Stimulated activated CD8-positive, alpha-beta memory T cell treated with anti-CD3 and anti-CD28 coated beads, Interleukin-2, amount 100 ng/mL, for 48 hours (primary cell): Measurements from ENCODE around the gene ADGRG1.

Source experiments
- DNase-seq, 2 donors: peaks; one replicate each; pipeline ENCODE4 v3.0.0-alpha.2; 2020; ENCODE audit warnings: low read depth in 2 of 2

ADGRG1 gene

DNA sequence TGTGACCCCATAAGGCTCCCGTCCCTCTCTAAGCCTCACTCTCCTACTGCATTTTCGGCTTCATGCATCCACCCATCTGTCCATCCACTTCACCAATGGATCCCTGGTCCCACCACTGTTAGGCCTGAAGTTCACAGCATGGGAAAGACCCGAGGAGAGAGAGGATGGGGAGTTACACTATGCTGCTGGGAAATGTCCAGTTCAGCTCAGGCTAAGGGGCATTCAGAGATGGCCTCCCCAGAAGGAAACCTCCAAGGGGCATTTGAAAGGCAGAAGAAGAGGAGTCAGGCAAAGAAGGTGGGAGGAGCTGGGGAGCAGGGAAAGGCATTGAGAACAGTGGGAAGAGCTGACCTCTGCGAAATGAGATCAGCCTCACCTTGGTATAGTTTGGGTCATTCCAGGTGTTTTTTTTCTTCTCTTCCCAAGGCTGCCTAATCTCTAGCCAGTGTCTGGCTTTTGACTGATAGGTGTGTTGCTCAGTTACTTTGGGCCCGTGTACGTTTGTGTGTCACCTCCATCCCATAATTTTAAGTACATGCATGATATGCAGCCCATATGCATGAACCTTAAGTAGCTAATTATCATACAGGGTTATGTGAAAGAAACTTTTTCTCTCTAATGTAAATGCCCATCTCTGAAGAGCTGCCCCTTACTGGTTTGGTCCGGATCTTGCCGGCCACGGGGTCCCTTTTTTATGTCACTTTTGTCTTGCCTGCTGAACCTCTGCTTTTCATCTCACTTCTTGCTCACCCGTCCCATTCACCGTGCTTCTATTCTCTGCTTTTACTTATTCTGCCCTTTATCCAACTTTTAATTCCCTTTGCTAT is 54.6 kb downstream of the ADGRG1 start:
- no peak for DNase-seq

DNA sequence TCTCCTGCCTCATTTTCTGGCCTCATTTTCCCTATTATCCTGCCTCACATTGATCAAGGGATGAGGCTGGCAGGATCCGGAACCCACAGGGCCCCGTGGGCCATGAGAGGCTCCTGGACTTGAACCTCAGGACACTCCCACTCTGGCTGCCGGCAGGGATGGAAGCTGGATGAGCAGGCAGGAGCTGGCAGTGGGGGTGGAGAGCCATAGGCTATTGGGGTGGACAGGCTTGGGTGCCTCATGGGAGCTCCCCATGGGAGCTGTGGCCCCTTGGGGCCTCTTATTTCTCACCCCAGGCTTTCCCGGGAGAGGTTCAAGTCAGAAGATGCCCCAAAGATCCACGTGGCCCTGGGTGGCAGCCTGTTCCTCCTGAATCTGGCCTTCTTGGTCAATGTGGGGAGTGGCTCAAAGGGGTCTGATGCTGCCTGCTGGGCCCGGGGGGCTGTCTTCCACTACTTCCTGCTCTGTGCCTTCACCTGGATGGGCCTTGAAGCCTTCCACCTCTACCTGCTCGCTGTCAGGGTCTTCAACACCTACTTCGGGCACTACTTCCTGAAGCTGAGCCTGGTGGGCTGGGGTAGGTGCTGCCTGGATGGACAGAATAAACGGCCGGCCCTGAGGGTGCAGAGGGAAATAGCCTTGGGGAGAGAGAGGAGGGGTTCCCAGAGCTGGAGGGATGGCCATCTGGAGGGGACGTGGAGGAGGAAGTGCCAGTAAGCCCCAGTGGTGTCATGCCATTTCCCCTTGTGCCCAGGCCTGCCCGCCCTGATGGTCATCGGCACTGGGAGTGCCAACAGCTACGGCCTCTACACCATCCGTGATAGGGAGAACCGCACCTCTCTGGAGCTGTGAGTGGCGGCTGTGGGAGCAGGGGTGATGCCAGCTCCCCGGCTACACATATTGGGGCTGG is 55.5 kb downstream of the ADGRG1 start:
- DNase-seq, result no peak

DNA sequence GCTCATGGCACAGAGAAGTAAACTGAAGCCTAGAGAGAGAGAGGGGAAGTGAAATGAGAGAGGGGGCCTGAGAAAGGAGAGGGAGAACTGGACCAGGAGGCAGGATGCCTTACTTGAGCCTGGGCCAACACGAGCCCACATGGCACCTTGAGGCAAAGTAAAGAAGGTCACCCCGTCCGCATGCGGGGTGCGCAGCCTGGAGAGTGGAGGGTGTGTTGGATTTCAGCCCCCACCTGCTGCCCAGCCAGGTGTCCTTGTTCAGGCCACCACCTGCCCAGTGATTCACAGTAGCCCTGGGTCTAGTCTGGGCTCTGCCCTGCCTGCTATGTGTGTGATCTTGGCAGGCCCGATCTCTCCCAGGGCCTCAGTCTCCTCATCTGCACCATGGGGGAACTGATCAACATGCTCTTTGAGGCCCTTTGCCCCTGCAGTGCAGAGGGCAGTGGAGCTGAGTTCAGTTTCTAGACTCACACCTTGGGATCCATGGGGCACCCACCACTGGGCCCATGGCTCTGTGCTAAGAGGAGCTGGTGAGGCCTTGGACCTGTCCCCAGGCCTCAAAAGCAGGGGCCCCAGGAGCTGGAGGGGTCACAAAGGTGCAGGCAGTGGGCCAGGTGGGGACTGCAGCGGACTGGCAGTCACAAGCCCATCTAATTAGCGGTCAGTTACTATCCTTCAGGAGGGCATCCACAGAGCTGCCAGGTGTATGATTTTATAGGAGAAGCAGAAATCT is 56.4 kb downstream of the ADGRG1 start:
- DNase-seq, result no peak

DNA sequence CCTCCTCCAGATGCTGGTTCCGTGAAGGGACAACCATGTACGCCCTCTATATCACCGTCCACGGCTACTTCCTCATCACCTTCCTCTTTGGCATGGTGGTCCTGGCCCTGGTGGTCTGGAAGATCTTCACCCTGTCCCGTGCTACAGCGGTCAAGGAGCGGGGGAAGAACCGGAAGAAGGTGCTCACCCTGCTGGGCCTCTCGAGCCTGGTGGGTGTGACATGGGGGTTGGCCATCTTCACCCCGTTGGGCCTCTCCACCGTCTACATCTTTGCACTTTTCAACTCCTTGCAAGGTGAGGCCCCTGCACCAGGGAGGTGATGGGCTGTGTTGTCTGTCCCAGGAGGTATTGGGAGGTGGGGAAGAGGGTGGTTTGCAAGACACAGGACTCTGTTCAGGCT is 57.2 kb downstream of the ADGRG1 start:
- no peak for DNase-seq

DNA sequence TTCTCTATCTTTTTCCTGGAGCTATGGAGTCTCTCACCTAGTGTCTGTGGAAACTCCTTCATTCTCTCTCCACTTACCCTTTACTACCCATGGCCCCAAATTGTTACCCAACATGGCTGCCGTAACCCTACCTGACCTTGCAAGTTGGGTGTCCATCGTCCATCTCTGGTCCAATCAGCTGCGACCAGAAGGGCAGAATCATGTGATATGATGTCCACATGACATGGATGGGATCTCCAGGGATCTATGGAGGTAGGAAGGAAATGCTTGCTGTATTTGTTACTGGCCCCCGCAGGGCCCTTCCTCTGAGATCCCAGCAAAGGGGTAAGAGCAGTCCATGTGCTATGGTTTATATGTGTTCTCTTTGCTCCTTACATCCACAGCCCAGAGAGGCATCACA is 58.1 kb downstream of the ADGRG1 start:
- no peak for DNase-seq

DNA sequence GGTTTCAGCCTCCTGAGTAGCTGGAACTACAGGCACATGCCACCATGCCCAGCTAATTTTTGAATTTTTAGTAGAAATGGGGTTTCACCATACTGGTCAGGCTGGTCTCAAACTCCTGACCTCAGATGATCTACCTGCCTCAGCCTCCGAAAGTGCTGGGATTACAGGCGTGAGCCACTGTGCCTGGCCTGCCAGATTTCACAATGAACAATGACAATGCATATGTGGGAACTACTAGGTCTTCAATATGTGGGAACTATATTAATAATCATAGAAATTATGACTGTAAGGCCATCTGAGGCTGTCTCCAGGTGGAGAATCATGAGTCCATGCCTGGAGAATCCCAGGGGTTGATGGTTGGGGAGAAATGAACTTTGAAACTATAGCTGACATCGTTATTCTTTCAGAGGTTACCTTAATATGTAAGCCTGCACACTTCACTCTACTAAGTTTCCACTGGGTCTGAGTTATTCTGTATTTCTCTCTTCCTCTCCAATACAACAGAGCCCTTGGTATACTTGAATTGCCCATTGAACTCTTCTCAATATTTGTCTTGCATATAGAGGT is 59.0 kb downstream of the ADGRG1 start:
- no peak for DNase-seq

DNA sequence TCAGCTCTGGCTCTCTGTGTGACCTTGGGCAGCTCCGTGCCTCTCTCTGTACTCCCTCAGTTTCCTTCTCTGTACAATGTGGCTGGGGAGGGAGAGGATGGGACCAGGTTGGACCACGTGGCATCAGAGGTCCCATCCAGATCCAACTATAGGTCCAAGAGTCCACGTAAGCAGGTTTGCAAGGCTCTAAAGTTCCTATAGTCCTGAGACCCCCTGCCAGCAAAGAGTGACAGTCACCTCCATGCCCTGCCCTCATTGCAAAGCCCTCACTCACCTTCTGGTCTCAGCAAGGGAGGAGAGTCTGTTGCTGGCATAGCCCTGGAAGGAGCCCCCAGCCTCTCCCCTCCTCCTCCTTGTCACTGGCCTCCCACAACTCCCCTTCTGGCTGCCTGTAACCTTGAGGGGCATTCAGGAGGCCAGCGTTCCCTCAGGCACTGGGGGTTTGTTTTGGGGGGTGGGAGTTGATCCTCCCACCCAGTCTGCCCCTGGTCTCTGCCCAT is 60.1 kb downstream of the ADGRG1 start:
- DNase-seq, result no peak

DNA sequence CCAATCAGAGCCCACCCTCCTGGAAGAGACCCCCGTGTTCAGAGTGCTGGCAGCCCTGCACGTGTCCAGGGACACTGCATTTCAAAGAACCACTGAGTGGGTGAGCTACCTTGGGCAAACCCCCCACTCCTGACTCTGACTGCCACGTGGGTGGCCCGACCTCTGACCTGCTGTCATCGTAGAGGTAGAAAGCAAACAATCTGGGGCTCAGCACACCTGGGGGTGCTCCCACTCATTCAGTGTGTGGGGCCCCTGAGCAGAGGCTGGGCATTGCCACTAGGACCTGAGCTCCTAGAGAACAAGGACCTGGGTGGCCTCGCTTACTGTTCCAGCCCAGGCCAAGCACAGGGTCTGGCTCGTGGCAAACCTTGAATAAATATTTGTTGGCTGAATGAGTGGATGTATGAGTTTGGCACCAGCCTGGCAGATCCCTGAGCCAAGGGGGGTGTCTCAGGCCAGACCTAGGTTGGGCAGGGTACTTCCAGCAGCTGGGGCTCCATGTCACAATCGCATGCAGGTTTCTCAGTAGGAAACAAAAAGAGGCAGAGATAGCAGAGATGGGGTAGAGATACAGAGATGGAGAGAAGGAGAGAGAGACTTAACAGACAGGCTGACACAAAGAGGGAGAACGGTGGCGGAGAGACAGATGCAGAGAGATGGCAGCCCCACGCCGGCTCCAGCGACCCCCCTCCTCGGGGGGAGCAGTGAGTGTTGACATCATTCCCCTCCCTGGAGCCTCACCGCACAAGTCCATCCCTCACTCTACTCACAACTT is 60.7 kb downstream of the ADGRG1 start:
- DNase-seq, result no peak

DNA sequence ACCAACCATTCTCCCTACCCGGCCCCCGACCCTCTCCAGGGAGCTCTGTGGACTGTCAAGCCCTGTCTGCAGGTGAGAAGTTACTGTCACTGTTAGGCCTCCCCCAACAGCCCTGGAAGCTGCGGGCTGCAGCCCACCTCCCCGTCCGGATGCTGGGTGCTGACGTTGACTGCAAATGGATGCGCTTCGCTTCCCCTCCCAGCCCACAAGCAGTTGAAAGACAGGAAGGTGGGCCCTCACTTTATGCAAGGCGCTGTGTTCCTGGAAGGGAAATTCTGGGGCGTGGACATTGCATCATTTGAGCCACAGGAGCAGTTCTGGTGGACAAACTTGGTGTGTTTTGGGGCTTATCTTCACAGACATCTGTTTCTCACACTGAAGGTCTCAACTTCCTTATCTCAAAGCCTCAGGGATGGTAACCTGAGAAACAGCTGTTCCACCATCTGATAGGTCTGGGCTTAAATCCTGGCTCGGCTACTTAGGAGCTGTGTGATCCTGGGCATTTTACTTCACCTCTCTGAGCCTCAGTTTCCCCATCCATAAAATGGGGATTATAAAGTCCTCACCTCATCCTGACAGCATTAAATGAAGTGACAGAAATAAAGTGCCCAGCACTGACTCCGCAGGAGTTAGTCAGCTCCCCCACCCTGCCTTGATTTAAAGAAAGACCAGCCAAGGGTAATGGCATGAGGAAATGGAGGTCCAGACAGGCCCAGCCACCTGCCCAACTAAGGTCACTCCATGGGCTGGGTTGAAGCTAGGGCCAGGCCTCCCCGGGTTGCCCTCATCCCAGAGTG is 61.5 kb downstream of the ADGRG1 start:
- peak; percentile 8 to 22 for DNase-seq

DNA sequence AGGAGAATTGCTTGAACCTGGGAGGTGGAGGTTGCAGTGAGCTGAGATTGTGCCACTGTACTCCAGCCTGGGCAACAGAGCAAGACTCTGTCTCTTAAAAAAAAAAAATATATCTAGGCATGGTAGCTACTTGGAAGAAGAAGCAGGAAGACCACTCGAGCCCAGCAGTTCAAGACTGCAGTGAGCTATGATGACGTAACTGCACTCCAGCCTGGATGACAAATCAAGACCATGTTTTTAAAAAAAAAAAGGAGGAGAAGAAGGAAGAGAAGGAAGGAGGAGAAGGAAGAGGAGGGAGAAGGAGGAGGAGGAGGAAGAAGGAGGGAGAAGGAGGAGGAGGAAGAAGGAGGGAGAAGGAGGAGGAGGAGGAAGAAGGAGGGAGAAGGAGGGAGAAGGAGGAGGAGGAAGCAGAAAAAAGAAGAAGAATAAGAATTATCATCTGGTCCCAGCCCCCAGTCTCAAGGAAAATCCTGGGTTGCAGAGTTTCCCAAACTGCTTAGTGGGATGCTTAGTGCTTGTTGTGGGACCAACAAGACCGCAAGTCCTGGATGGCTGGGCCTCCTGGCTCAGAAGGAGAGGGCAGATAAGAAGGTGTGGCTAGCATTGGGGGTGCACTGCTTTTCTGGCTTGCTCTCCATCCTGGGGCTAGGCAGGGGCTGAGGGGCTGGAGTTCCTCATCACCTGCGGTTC is 62.5 kb downstream of the ADGRG1 start:
- DNase-seq, result no peak

DNA sequence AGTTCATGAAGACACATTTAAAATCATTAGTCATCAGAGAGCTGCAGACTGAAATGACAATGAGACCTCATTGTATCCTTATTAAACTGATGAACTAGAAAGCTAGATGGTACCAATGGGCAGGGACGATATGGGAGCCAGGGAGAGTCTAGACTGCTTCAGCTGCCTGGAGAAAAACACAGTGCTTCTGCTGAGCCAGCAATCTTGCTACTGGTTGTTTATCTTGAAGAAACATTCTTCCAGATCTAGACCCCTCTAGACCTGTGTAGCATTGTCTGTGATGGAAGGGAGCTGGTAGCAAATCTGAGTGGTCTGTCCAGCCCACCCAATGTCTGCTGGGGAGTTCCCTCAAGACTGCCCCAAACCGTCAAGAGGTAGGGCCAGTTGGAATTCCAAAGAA is 64.2 kb downstream of the ADGRG1 start:
- DNase-seq, result no peak

DNA sequence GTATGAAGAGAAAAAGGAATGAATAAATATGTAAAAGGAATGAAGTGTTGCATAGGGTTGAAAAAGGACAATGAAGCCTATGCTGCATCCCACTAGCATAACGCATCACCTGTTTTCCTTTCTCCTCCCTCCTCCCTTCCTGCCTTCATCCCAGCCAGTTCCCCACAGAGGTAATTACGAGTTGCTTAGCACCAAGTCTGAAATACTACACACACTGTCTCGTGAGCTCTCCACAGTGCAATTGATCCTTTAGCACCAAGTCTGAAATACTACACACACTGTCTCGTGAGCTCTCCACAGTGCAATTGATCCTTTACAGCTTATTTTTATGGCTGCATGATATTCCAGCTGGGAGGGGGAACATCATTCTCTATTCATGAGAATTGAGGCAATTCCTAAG is 65.1 kb downstream of the ADGRG1 start:
- no peak for DNase-seq

DNA sequence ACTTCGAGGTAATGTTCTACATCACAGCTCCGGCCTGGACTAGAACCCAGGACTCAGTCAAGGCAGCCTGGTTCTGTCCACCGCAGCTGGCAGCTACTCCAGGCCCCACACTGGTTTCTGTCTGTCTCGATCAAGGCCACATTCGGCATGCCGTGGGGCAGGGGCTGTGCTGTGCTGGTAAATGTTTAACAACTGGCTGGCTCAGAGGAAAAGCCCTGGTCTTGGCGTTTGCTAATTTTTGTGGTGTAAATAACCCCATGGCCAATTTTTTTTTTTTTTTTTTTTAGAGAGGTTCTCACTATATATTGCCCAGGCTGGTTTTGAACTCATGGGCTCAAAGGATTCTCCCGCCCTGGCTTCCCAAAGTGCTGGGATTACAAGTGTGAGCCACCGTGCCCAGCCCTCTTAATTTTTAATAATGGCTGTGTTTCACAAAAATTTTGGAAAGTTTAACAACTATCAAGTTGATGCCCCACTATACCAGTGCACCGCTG is 65.8 kb downstream of the ADGRG1 start:
- no peak for DNase-seq

DNA sequence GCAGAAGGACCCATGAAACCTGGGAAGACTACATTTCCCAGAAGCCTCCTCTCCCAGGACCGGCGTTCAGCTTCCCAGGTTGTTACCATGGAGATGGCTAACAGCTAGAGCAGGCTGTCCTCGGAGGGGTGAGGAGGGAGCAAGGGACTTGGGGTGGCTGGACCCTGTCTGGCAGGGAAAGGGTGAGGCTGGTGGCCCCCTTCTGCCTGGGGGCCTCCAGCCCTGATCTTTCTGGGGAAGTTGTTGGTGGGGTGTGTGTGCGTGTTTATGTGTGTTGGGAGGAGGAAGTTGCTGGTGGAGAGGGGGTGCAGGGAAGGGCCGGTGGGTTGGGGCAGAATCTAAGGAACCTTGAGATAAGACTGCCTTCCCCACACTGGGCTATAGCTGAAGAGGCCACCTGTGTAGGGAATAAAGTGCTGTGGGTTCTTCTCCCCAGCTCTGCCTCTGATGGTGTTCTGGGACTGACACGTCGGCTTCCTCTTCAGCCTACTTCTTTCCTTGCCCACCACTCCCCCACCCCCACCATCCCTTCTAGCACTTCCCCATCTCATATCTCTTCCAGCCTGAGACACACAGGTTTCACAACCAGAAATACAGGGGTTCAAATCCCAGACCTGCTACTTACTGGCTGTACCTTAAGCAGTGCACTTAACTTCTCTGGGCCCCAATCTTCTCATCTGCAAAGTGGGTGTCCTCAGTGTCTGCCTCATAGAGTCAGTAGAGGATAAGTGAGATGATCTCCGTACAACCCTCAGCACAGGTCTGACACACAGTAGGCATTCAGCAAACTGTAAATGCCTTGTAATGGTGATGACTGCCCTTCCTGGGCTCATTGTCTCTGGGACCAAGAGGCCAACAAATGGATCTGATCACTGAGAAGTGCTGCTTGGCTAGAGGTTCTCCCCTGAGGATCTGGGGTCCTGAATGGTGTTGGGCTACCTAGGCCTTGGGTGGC is 66.6 kb downstream of the ADGRG1 start, which contains the start of gene DRC7:
Gene DRC7, plus strand, starts transcription at position 82 of the 955 bp plus-strand sequence. CDS start 3,144 bp downstream, outside the sequence.
- DNase-seq, result peak in 1 of 2 donors; percentile 10

DNA sequence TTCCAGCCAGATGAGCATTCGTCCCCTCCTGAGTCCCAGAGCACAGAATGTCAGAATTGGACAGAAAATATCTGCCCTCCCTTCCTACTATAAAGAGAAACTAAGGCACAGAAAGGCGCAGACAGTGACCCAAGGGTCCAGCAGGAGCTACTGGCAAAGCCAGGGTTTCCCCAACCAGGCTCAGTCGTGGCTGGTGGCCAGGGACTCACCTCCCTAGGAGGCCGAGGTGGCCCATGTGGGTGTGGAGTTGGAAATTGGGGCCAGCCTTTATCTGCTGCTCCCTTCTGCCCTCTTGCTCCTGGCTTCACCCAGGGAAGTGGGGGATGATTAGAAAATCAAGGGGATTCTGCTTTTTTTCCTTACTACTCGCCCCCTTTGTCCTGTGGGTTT is 67.2 kb downstream of the ADGRG1 start:
- DNase-seq, result no peak

DNA sequence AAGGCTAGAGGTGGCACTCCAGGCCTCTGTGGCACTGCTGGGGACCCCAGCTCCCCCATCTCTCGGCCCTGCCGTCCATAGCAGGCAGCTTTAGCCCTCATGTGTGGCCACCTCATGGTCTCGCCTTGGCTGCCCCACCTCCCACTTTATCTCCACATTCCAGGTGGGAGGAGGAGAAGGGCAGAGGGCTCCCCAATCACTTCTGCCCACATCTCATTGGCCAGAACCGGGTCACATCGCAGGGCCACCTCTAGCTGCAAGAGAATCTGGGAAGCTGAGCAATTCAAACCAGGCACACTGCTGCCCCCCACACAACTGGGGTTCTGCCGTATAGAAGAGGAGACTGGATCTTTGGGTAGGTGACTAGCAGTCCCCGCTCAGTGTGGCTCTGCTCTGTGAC is 67.8 kb downstream of the ADGRG1 start:
- no peak for DNase-seq

DNA sequence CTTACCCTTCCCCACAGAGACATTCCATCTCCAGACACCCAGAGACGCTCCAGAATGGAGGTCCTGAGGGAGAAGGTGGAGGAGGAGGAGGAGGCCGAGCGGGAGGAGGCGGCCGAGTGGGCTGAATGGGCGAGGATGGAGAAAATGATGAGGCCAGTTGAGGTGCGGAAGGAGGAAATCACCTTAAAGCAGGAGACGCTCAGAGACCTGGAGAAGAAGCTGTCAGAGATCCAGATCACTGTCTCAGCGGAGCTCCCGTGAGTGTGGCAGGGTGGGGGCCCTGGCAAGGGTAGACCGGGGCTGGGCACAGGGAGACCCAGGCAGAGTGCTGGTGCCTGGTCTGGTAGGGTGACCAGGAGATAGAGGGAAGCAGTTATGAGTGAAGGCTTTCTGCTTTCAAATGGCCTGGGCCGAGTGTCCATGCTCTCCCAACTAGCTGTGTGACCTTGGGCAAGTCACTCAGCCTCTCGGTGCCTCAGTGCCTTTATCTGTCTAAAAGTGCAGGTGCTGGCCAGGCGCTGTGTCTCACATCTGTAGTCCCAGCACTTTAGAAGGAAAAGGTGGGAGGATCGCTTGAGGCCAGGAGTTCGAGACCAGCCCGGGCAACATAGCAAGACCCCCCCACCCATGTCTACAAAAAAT is 69.6 kb downstream of the ADGRG1 start:
- no peak for DNase-seq
